HepG2 (cell line): ENCODE measurements around the gene SIKE1. TPM values are rescaled to one million over a fixed set of nuclear protein-coding genes. Genes with fewer than 3 reads are reported as not detected.

Experiments
- GPN1 ChIP-seq: sonication (generic); formaldehyde crosslinking; IDR thresholded peaks from 2 replicates; pipeline ENCODE4 v1.5.1; 2020; ENCODE audit warnings: missing genetic modification reagents, borderline replicate concordance
- GTF3A ChIP-seq: sonication (generic); formaldehyde crosslinking; conservative IDR thresholded peaks from 2 replicates; pipeline ENCODE4 v1.4.0; 2020; ENCODE audit warnings: mild to moderate bottlenecking, missing genetic modification reagents
- HHEX ChIP-seq: IDR thresholded peaks from 2 replicates; pipeline ENCODE4 v1.6.1; 2016; ENCODE audit warnings: control low read depth
- HNF4A ChIP-seq: sonication (generic); formaldehyde crosslinking; IDR thresholded peaks from 2 replicates; pipeline ENCODE4 v1.4.0; 2020; ENCODE audit warnings: missing genetic modification reagents
- JUNB ChIP-seq: sonication (generic); formaldehyde crosslinking; IDR thresholded peaks from 2 replicates; pipeline ENCODE4 v1.8.0; 2022; ENCODE audit warnings: missing genetic modification reagents, mild to moderate bottlenecking, borderline replicate concordance
- MLLT10 ChIP-seq: sonication (generic); formaldehyde crosslinking; IDR thresholded peaks from 2 replicates; pipeline ENCODE4 v1.4.0; 2020; ENCODE audit warnings: missing genetic modification reagents
- RAD21 ChIP-seq: fragments of 450-650 bp; formaldehyde crosslinking; IDR thresholded peaks from 2 replicates; pipeline ENCODE4 v1.5.0; 2020; ENCODE audit warnings: mild to moderate bottlenecking
- TOPORS ChIP-seq: sonication (generic); formaldehyde crosslinking; IDR thresholded peaks from 2 replicates; pipeline ENCODE4 v1.8.0; 2023; ENCODE audit warnings: mild to moderate bottlenecking, missing genetic modification reagents
- ZBTB3 ChIP-seq: sonication (generic); formaldehyde crosslinking; IDR thresholded peaks from 2 replicates; pipeline ENCODE4 v1.4.0; 2020; ENCODE audit warnings: low read depth, mild to moderate bottlenecking, moderate library complexity, missing genetic modification reagents, borderline replicate concordance
- ZMYM3 ChIP-seq: sonication (generic); formaldehyde crosslinking; IDR thresholded peaks from 2 replicates; pipeline ENCODE4 v1.5.1; 2020; ENCODE audit warnings: mild to moderate bottlenecking, missing genetic modification reagents
- ZNF710 ChIP-seq: sonication (generic); formaldehyde crosslinking; IDR thresholded peaks from 2 replicates; pipeline ENCODE4 v1.5.0; 2020; ENCODE audit warnings: mild to moderate bottlenecking, missing genetic modification reagents, borderline replicate concordance
- polyA plus RNA-seq, 8 experiments: library from polyadenylated mRNA; depleted of rRNA in 3 of 8; stranded (reverse) in 7 of 8; unstranded in 1 of 8; fragments of >200 nt; fragmentation: Illumina TruSeq in 4 of 8; extraction: Trizol in 4 of 8; gene quantifications; 2 replicates each; pipeline versions ENCODE4 v1.2.1 to v1.2.3, GENCODE V29; 2011 to 2016; ENCODE audit warnings: low read depth in 4 of 8, missing spikeins in 1 of 8, mixed read lengths in 1 of 8; ENCODE audit not compliant: insufficient read depth in 1 of 8
- total RNA-seq, 5 experiments: library from RNA; depleted of rRNA; stranded (reverse); fragments of >200 nt; fragmentation: Illumina TruSeq; extraction: Trizol; gene quantifications; 2 replicates each; pipeline ENCODE4 v1.2.3, GENCODE V29; 2016; ENCODE audit warnings: low read depth in 1 of 5
- TF ChIP-seq, protein P1 (sequence below): sonication (generic); formaldehyde crosslinking; IDR thresholded peaks from 2 replicates; pipeline ENCODE4 v1.4.0; 2020; ENCODE audit warnings: low read depth, mild to moderate bottlenecking, missing genetic modification reagents

SIKE1 gene
- total and polyA plus RNA-seq, 2 of the 13 experiments (the other 11 are each of a cell fraction or from before 2014, with no cell fraction given) = 36.5 to 58.4 TPM

GRCh38 chr1:114756009-114756892, 24.2 kb downstream of the SIKE1 start (continued):
- TF ChIP-seq, protein P1, sequence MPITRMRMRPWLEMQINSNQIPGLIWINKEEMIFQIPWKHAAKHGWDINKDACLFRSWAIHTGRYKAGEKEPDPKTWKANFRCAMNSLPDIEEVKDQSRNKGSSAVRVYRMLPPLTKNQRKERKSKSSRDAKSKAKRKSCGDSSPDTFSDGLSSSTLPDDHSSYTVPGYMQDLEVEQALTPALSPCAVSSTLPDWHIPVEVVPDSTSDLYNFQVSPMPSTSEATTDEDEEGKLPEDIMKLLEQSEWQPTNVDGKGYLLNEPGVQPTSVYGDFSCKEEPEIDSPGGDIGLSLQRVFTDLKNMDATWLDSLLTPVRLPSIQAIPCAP (CRISPR knock-in tag) = no peak
- no peak for TF ChIP-seq RAD21 (CRISPR knock-in tag)
- 0 out of 2 replicates have a peak, but pooled peaks have one; percentile 11 for TF ChIP-seq GTF3A (CRISPR knock-in tag)
- TF ChIP-seq HHEX (CRISPR knock-in tag) = no peak
- no peak for TF ChIP-seq ZBTB3 (CRISPR knock-in tag)
- TF ChIP-seq TOPORS (CRISPR knock-in tag) = no peak
- TF ChIP-seq MLLT10 (CRISPR knock-in tag) = no peak
- TF ChIP-seq HNF4A (CRISPR knock-in tag) = no peak
- no peak for TF ChIP-seq ZNF710 (CRISPR knock-in tag)
- no peak for TF ChIP-seq GPN1
- TF ChIP-seq JUNB (CRISPR knock-in tag) = no peak
- TF ChIP-seq ZMYM3 (CRISPR knock-in tag) = 0 out of 2 replicates have a peak, but pooled peaks have one; percentile 10
- TF ChIP-seq, all 625 proteins: peak for 3
